NCI-H460 (cell line): ENCODE results near the gene CD48. TPM values are rescaled to one million over a fixed set of nuclear protein-coding genes. Genes with fewer than 3 reads are reported as not detected.
"Not testable (repeated sequence)": the region's sequence is repeated elsewhere in the genome, so short reads cannot be mapped to it uniquely, and the experiment has no call there.

Experiments used
- DNase-seq: peaks from one replicate; pipeline ENCODE4 v3.0.0-alpha.2; 2016; ENCODE audit warnings: low read depth; ENCODE audit errors: extremely low read depth
- total RNA-seq: library from RNA; depleted of rRNA; stranded (reverse); fragments of >200 nt; shearing (Covaris generic); gene quantifications from 2 replicates; pipeline ENCODE4 v1.2.3, GENCODE V29; 2014

CD48 gene
- total RNA-seq, 1 experiment from 2014 or later, result not detected

DNA sequence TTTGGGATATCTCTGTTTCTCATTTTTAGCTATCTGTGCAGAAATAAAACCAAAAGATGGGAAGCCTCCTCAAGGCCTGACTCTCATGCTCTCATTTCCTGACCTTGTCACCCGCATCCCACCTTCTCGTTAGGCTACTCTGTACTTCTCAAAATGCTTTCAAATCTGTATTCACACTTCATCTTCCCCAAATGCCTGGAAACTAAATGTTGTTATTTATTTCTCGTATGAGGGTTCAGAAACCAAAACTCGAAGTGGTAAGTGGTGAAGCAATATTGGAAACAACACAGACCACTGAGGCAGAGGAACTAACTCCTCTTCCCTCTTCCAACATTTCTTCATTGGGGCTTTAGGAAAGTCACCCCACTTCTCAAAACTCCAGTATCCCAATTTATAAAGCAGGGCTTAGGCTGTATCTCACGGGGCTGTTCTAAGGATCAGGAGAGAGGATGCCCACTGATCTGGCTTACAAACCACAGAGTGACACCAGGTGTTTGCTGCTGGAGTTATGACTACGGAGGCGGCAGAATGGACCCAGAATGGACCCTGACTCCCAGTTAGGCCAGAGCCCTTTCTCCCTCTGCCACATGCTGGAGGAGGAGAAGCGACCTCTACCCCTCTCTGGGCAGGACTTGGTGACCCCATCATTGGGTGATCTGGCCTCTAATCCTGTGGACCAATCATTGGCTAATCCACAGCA, 31.0 kb upstream of the CD48 start:
- DNase-seq, result no peak

DNA sequence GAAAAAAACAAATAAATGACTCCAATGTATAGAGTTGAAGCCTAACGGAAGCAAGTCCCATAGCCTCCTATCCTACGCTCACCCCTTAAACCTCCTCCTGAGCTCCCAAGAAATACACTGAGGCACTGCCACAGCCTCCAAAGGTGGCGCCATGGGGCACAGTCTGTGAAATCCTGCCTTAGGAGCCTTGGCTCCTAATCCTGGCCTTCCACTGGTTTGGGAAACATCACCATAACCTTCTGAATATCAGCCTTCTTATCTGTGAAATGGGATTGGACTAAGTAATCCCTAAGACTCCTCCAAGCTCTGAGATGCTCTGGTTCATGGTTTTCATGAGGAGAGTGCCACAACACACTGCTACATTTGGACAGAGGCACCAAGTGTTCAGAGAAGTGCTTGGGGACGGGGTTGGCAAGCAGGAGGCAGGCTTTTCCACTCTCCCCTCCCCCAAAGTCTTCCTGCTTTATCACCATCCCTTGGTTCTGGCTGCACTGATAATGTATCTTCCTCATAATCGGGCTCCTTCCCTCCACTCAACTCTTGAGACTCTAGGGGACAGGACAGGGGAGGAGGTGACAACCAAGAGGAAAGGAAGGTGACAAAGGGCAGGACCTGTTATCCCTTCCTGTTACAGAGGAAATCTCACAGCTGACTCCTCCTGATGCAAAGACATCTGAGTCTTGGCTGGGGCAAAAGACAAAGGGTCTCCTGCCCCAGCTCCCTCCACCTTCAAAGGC, 30.2 kb upstream of the CD48 start:
- no peak for DNase-seq

DNA sequence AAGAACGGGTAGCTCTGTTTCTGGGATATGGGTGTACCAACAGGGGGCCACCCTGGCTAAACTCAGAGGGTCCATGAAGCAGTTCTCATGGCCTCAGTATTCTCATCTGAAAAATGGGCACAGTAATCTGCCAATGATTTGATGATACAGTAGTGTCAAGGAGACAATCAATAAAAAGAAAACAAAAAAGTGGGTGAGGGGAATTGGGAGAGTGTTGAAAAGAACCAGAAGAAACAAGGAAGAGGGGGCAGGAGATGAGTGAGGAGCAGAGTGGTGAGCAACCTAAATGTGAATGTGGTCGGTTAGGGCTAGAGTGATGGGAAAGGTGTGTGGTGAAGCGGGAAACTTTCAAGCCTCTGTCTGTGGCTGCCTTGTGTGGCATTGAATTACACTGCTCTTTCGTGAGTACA, 29.5 kb upstream of the CD48 start:
- no peak for DNase-seq

DNA sequence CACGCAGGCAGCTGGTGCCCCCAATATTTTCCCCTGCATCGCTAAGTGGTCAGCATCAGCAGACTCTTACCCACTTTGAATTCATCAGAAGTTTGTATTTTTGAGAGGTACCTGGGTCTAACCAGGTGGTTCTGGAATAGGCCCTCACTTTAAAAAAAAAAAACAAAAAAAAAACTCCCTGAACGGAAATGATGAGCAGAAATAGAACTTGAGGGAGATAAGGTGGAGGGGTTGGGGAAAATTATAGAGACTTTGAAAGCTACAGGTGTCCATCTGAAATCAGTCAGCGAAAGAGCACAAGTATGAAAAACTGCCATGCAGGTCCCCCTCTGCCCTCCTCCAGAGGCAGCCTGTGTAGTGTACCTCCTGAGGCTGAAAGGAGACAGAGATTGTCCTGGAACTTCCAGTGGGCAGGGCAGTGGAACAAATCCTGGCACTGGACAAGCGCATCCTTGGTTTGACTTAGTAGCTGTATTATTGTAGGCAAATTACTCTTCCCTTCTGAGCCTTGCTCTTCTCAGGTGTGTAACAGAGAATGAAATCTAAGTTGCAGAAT, 28.6 kb upstream of the CD48 start:
- no peak for DNase-seq

DNA sequence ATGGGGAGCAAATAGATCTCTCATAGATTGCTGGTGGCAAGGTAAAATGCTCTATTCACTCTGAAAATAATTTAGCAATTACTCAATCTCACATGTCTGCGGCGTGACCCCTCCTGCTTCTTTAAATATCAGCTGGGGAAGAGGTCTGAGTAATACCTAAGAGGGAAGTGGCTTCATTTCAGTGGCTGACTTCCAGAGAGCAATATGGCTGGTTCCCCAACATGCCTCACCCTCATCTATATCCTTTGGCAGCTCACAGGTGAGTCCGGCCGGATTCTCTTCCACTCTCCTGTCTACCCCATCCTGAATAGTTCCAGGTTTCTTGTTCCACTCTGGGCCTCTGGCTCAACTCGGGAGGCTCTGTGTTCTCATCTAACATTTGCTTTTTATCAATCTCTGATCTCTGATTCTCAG, 27.5 kb upstream of the CD48 start, which contains the start of gene SLAMF7:
Gene SLAMF7, plus strand, starts transcription at position 150 of the 414 bp plus-strand sequence. Its CDS starts 55 bp downstream, at position 205.
- no peak for DNase-seq

DNA sequence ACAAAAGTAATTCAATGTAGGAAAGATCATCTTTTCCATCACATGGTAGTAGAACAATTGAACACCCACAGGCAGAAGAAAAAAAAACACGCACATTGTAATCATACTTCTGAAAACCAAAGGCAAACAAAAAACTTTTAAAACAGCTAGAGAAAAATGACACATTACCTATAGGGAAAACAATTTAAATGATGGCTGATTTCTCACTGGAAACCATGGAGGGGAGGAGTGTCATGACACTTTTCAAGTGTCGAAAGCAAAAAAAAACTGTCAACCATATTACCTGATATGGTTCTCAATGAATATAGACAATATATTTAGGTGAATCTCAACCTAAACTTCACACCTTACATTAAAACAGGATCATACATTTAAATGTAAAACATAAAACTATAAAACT, 26.6 kb upstream of the CD48 start:
- DNase-seq, result no peak

DNA sequence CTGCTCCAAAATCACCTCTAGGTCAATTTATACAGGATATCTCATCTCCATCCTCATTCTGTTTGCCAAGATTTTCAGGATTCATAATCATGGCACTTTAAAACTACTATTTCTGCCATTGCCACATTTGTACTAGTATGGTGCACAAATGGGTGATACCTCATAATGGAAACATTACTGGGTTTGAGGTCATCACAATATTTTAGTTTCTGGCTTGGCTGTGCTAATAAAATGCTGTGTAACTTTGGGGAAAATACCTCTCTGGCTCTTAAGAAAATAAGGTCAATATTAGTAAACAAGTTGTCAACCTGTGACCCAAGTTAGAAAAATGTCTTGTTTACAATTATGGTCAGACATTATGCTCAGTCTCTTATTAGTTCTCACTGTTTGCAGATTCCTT, 22.7 kb upstream of the CD48 start:
- DNase-seq, result no peak

DNA sequence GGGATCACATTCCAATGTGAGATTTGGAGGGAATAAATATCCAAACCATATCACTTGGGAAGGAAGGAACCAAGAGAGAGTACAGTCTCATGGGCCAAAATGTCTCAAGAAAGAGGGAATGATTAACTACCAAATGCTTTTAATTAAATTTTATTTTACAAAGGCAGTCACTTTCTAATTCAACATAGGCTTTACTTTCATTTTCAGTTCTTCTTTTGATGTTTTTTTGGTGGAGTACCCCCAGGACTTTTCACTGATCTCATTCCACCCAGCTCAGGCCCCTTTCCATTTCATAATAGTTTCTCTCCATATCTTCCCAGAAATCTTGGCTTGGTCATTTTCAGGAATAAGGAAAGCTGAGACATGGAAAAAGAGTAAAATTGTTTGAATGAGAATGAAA, 22.3 kb upstream of the CD48 start:
- no peak for DNase-seq

- DNase-seq, result no peak
Observed at GRCh38 chr1:160731990-160732389, 20.4 kb upstream of the CD48 start.

DNA sequence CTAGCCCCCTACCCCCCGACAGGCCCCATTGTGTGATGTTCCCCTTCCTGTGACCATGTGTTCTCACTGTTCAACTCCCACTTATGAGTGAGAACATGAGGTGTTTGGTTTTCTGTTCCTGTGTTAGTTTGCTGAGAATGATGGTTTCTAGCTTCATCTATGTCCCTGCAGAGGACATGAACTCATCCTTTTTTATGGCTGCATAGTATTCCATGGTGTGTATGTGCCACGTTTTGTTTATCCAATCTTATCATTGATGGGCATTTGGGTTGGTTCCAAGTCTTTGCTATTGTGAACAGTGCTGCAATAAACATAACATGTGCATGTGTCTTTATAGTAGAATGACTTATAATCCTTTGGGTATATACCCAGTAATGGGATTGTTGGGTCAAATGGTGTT, 19.9 kb upstream of the CD48 start:
- DNase-seq, result not testable (repeated sequence)

- DNase-seq, result no peak
Observed at GRCh38 chr1:160727316-160727640, 15.7 kb upstream of the CD48 start.

GRCh38 chr1:160726498-160727315, 15.1 kb upstream of the CD48 start:
- DNase-seq, result peak; percentile 78

DNA sequence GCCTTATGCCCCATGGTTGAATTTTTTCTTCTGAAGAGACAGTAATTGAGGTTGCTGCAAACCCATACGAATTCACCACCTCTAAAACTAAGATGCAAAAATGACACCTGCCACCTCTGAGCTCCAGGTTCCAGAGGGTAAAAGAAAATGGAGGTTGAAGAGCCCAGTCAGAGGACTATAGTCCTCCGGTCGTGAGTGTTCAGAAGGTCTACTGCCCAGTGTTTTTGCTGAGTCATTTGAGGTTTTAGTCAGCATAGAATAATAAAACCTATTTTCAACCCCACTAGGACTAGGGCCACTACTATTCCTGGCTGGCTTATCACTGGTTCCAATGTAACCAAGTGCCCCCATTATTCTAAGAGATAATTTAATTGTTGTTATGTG, 14.5 kb upstream of the CD48 start:
- peak; percentile 23 for DNase-seq

DNA sequence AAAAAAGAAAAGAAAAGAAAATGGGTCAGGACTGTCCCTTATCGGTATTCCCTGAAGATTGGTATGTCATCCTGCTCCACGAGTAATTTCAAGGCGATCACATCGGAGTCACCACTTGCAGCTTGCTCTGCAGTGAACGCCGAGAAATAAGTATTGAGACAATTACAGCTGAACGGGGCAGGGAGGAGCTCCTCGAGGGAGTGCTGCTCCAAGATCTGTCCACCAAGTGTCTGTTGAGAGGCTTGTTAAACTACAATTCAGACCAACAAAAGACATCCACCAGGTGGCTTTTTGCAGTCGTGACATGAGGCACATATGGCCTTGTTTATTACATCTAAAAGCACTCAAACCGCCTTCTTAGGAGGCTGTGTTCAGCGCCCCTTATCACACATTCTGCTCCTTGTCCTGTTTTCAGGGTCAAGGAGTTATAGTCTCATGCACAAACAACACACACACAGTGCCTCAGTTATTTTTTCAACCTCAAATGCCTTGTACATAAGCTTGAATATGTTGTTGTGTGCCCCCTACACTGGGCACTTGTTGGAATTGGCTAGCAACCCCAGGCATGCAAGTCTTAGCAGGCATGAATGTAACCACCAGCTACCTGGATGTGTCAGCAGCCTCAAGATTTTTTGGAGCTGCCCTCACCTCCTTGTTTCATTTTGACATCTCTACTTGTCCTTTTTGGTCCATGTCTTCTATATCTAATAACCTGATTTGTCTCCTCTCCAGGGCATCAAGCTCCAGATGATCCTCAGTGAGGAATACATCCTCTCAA, 13.0 kb upstream of the CD48 start:
- DNase-seq, result no peak

- no peak for DNase-seq
Observed at GRCh38 chr1:160723332-160723731, 11.7 kb upstream of the CD48 start.

DNA sequence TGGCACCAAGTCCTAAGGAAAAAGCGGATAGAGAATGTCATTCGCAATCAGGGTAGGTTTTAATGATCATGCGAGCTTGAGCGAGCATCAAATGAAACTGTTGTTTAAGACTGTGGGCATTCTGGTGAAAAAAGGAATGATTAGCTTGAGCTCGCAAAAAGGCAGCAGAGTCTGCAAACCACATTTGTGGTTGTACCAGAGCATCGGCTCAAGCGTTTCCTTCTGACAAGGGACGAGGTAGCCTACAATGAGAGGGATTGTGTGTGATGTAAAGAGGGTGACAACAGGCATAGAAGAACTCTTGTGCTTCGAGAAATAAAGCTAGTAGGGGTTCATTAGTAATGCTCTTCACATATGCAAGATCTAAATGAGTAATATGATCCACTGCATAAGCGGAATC, 11.1 kb upstream of the CD48 start:
- no peak for DNase-seq

- no peak for DNase-seq
Observed at GRCh38 chr1:160721473-160721872, 9.9 kb upstream of the CD48 start.

DNA sequence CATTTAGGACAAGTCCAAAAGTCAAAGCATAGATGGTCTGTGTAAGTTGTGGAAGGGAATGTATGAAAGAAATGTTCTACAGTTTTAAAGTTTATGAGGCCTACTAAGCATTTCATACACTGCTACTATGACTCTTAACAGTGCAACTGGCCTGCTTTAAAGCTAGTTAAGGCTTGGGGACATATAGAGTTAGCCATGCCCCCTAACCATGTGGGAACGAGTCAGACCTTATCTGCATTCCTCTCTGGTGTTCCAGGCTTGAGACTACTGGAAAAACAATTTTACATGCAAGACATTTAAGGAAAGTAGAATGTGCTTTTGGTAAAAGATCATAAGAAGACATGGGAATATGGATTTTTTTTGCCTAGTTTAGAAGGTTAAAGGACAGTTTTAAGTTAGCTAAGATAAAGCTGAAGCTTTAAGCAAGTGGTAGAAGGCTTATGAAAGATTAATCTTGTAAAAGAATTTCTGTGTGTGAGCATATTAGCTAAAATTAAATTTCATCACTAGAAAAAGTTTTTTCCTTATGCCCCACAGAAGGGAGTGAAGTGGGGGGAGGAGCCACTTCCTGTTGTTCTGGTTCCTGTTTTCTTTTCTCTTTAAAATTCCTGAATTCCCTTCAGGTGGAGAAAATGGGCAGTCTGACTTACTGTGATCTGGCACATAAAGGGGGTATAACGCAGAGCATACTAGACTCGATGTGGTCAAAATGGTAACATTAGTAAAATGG, 8.9 kb upstream of the CD48 start:
- DNase-seq, result no peak

- DNase-seq, result no peak
Observed at GRCh38 chr1:160718210-160718609, 6.6 kb upstream of the CD48 start.

DNA sequence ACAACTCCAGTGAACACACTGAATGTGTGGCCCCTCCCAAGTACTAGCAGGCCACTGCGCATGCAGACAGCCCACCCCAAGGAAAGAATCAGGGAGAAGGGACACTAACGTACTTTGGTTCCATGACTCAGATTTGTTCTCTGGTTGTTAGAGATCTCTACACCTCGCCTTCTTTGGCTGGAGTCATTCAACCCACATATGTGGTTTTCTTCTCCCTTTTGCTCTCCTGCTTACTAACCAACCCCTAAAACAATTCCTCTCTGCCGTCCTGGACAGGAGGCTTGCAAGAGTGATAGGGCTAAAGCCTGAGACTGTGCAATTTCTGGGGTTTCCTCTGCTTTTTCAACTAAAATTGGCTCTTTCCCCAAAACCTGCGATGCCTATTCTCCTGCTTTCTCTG, 5.7 kb upstream of the CD48 start:
- DNase-seq, result no peak
